Tibial nerve (tissue), 4 donors: Measurements from ENCODE around the gene MRPS27. TPM values are rescaled to one million over a fixed set of nuclear protein-coding genes. Genes with fewer than 3 reads are reported as not detected.

Source experiments
- DNase-seq, 2 donors: peaks; one replicate each; pipeline ENCODE4 v3.0.0-alpha.2; 2019; ENCODE audit warnings: low spot score in 2 of 2
- H3K27ac ChIP-seq, 4 donors: fragments of 200-600 bp; sonication (generic) in 3 of 4; one replicate each; pipeline ENCODE4 v1.5.1; 2017 to 2019; ENCODE audit warnings: mild to moderate bottlenecking in 1 of 4
- H3K27me3 ChIP-seq, 2 donors: fragments of 200-600 bp; sonication (generic) in 1 of 2; one replicate each; pipeline versions ENCODE4 v1.5.1 to v1.6.0; 2017 to 2019
- H3K36me3 ChIP-seq, 3 donors: fragments of 200-600 bp; sonication (generic); one replicate each; pipeline ENCODE4 v1.5.1; 2018 to 2019
- H3K4me1 ChIP-seq, 4 donors: fragments of 200-600 bp; sonication (generic) in 3 of 4; one replicate each; pipeline ENCODE4 v1.5.1; 2017 to 2019
- H3K4me3 ChIP-seq, 4 donors: fragments of 200-600 bp; sonication (generic) in 3 of 4; one replicate each; pipeline ENCODE4 v1.5.1; 2017 to 2019; ENCODE audit warnings: mild to moderate bottlenecking in 1 of 4, moderate library complexity in 1 of 4
- H3K9me3 ChIP-seq, 4 donors: fragments of 200-600 bp; sonication (generic) in 3 of 4; one replicate each; pipeline ENCODE4 v1.5.1; 2017 to 2019
- CTCF ChIP-seq, 5 experiments: fragments of 200-600 bp in 3 of 5; fragments of 450-650 bp in 2 of 5; sonication (generic) in 3 of 5; IDR thresholded peaks; one replicate each; pipeline ENCODE4 v1.5.1; 2016 to 2019; ENCODE audit warnings: antibody characterized with exemption in 5 of 5, mild to moderate bottlenecking in 3 of 5, moderate library complexity in 2 of 5
- EP300 ChIP-seq, 2 donors: sonication (generic); formaldehyde crosslinking; IDR thresholded peaks; one replicate each; pipeline ENCODE4 v1.6.1; 2017; ENCODE audit warnings: antibody characterized with exemption in 2 of 2, mild to moderate bottlenecking in 1 of 2
- POLR2A ChIP-seq, 2 donors: fragments of 450-650 bp; IDR thresholded peaks; one replicate each; pipeline ENCODE4 v1.6.1; 2017; ENCODE audit warnings: antibody characterized with exemption in 2 of 2, mild to moderate bottlenecking in 2 of 2, moderate library complexity in 2 of 2
- WGBS, 2 donors: methylation state at CpG; one replicate each; pipeline ENCODE4 v1.1.5; 2018; 5-methylcytosine and 5-hydroxymethylcytosine counted together
- total RNA-seq, 4 donors: library from RNA; depleted of rRNA; stranded (reverse); fragments of >200 nt; gene quantifications; one replicate each; pipeline ENCODE4 v1.1.0, GENCODE V29; 2016

The MRPS27 gene
- total RNA-seq, 4 donors from 2014 or later = 44.4 to 59.0 (median 47.4) TPM

GRCh38 chr5:72366324-72366976 is 46.4 kb upstream of the MRPS27 start:
- WGBS, 2 donors = 32 to 37% methylated on average over 7 of the region's 7 CpGs
- no peak overlapping the region for H3K27ac ChIP-seq
- no peak overlapping the region for H3K4me3 ChIP-seq
- peaks cover 0 to 19% (median 0%) of the 10 kb centered on the region in 3 donors for H3K36me3 ChIP-seq
- peak; percentile 59 to 88 for DNase-seq
- no peaks in the 10 kb centered on the region for H3K27me3 ChIP-seq
- no peaks in the 10 kb centered on the region for H3K9me3 ChIP-seq
- TF ChIP-seq POLR2A (IDR thresholded peaks at IDR 0.05) = no peak
- peak; percentile 54 to 84 (median 61) for TF ChIP-seq CTCF (IDR thresholded peaks at IDR 0.05)
- peaks cover 0 to 6% (median 2%) of the 10 kb centered on the region in 4 donors for H3K4me1 ChIP-seq

DNA sequence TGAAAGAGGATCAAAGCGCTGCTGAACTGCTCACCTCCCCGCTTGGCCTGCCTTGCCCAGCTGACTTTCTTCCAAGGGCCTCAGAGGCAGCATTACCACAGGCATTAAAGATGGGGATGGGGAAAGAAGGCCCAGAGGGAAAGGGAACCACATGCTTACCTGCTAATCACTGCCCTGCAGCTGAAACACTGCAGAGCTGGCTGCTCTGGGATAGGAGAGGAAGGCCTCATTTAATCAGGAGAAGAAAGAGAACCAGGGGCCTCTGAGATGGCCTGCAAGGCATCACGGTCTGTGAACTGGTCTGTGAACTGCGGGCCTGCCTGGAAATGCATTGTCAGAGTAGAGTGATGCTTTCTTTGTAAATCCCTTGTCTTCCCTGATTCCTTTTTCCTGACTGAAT is 44.9 kb upstream of the MRPS27 start:
- Histone ChIP-seq H3K4me1 (peaks cover 0 to 6% (median 2%) of the 10 kb centered on the region in 4 donors), H3K9me3 (no peaks in the 10 kb centered on the region), H3K36me3 (peaks cover 0 to 33% (median 0%) of the 10 kb centered on the region in 3 donors), H3K27me3 (no peaks in the 10 kb centered on the region), H3K4me3 (no peak overlapping the region), H3K27ac (no peak overlapping the region)
- WGBS, 2 donors = 84 to 86% methylated on average over 4 of the region's 4 CpGs
- TF ChIP-seq POLR2A (IDR thresholded peaks at IDR 0.05) = no peak
- no peak for TF ChIP-seq EP300 (IDR thresholded peaks at IDR 0.05)
- no peak for TF ChIP-seq CTCF (IDR thresholded peaks at IDR 0.05)
- DNase-seq = no peak

DNA sequence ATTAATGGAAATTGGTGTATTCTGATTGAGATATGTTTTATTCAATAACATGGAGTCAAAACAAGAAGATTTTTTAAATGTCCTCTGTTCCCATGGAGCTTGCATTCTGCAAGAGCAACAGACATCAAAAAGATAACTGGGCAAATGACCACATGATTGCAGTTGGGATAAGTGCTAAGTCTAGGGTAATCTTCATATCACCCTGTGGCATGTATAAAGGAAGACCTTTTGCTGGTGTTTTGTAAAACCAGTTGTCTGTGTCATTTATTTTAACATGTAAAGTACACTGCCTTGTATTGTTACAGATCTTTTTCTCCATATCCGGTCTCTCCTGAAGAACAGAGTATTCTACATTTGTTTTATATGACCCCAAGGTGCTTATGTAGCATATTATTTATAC is 44.1 kb upstream of the MRPS27 start:
- DNase-seq = no peak
- H3K36me3 ChIP-seq = peaks cover 0 to 41% (median 0%) of the 10 kb centered on the region in 3 donors
- 90 to 93% methylated on average over 1 of the region's 1 CpG for WGBS, 2 donors

GRCh38 chr5:72363166-72363802 is 43.2 kb upstream of the MRPS27 start:
- no peaks in the 10 kb centered on the region for H3K27me3 ChIP-seq
- H3K4me1 ChIP-seq = peaks cover 0 to 6% (median 2%) of the 10 kb centered on the region in 4 donors
- DNase-seq = no peak
- H3K36me3 ChIP-seq = peaks cover 0 to 46% (median 0%) of the 10 kb centered on the region in 3 donors
- no peak overlapping the region for H3K27ac ChIP-seq
- no peak overlapping the region for H3K4me3 ChIP-seq
- H3K9me3 ChIP-seq = no peaks in the 10 kb centered on the region
- 100% methylated on average over 1 of the region's 1 CpG for WGBS, 2 donors
- no peak for TF ChIP-seq EP300 (IDR thresholded peaks at IDR 0.05)
- no peak for TF ChIP-seq CTCF (IDR thresholded peaks at IDR 0.05)
- TF ChIP-seq POLR2A (IDR thresholded peaks at IDR 0.05) = no peak

More for the DNA sequence above, 44.1 kb upstream of the MRPS27 start:
- TF ChIP-seq POLR2A (IDR thresholded peaks at IDR 0.05) = no peak
- no peak for TF ChIP-seq CTCF (IDR thresholded peaks at IDR 0.05)
- TF ChIP-seq EP300 (IDR thresholded peaks at IDR 0.05) = no peak
- H3K27ac ChIP-seq = no peak overlapping the region
- H3K27me3 ChIP-seq = no peaks in the 10 kb centered on the region
- H3K9me3 ChIP-seq = no peaks in the 10 kb centered on the region
- H3K4me3 ChIP-seq = no peak overlapping the region
- H3K4me1 ChIP-seq = peaks cover 0 to 6% (median 2%) of the 10 kb centered on the region in 4 donors

GRCh38 chr5:72359886-72360285 is 39.8 kb upstream of the MRPS27 start:
- Histone ChIP-seq H3K4me1 (no peaks in the 10 kb centered on the region), H3K27ac (no peak overlapping the region), H3K36me3 (peaks cover 0 to 49% (median 0%) of the 10 kb centered on the region in 3 donors), H3K4me3 (no peak overlapping the region), H3K9me3 (no peaks in the 10 kb centered on the region), H3K27me3 (no peaks in the 10 kb centered on the region)
- 100% methylated on average over 1 of the region's 1 CpG for WGBS, 2 donors
- no peak for DNase-seq
- TF ChIP-seq POLR2A (IDR thresholded peaks at IDR 0.05) (no peak), EP300 (IDR thresholded peaks at IDR 0.05) (no peak), CTCF (IDR thresholded peaks at IDR 0.05) (no peak)
